NCI-H345 treated with DMSO at 0.1 percent for 48 hours (cell line): ENCODE measurements around the gene PPIL3.

ENCODE experiments used
- DNase-seq: peaks from one replicate; lab custom pipeline; 2025; ENCODE audit not compliant: unreplicated experiment; lab: John Stamatoyannopoulos, UW

Gene PPIL3

DNA sequence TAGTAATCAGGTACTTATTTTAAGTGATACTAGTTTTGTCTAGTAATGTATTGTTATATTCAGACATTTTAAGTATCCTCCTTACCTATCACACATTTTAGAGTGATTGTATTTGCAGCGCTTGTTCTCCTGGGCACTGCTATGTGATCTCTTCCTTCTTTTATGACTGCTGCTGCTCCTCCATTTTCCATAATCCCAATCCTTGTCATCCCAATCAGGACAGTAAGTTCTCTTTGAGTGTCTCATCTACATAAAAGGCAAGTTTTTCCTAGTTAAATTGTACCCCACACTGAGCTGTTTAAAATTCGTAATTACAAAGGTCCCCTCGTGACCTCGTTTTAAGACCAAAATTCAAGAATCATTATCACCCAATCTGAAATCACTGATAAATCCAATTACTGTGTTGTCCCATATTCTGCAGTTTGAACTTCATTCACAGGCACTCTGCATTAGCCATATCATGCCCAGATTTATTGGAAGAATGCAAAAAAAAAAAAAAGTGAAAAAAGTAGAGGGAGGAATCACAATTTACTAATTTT, 27.2 kb downstream of the PPIL3 start:
- DNase-seq: no peak

DNA sequence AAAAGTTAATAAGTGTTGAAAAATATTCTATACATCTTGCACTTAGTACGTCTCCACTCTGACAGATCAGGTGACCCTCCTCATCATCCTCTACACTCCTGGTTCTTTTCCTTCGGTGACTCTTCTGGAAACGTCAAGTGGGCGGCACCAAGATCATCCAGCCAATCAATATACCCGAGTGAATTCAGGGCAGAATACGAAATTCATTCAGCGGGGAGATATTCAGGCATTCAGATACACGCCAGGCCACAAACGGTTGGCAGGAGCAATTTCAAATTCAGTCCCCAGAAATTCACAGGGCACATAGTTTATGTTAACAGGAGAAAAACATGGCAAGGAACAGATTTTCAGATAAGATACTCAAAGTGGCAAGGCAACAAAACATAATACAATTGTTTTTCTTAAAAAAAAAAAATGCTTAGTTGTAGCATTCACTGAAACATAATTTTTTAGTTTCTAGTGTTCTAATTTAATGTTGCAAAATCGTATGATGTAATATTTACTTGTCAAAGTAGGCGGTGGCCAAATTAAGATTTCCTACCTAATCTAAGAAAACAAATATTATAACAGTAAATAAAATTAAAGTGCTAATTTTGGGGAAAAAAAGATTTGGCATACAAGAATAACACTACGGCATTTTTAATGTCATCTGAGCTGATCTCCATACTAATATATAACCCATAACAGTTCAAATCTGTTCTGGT, 28.6 kb downstream of the PPIL3 start:
- no peak for DNase-seq

DNA sequence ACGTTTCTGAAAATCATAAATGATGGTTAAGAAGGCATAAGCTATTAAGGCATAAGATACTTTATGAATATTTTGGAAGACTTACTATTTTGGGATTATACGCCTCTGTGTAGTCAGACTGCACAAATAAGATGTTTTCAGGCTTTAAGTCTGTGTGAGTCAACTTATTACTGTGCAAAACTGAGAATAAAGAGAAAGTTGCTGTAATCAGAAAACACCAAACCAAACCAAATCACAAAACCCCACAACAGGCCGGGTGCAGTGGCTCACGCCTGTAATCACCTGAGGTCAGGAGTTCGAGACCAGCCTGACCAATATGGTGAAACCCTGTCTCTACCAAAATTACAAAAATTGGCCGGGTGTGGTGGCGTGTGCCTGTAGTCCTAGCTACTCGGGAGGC, 32.1 kb downstream of the PPIL3 start:
- no peak for DNase-seq

DNA sequence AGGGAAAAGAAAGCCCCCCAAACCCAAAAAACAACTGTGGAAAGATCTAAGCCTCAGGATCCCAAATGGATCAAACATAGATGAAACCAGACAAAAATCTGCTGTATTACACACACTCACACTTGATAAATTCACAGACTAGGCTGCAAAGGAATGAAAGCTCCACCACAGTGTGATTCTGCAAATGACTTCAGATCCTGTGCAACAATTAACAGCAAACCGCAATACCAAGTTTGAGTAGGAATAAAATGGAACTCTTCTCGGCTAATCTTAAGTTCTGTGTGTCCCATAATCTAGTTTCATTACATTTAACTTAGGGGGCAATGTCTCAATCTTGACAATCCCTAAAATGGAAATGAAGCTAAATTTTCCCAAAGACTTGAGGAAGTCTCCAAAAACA, 36.3 kb downstream of the PPIL3 start:
- DNase-seq: no peak

DNA sequence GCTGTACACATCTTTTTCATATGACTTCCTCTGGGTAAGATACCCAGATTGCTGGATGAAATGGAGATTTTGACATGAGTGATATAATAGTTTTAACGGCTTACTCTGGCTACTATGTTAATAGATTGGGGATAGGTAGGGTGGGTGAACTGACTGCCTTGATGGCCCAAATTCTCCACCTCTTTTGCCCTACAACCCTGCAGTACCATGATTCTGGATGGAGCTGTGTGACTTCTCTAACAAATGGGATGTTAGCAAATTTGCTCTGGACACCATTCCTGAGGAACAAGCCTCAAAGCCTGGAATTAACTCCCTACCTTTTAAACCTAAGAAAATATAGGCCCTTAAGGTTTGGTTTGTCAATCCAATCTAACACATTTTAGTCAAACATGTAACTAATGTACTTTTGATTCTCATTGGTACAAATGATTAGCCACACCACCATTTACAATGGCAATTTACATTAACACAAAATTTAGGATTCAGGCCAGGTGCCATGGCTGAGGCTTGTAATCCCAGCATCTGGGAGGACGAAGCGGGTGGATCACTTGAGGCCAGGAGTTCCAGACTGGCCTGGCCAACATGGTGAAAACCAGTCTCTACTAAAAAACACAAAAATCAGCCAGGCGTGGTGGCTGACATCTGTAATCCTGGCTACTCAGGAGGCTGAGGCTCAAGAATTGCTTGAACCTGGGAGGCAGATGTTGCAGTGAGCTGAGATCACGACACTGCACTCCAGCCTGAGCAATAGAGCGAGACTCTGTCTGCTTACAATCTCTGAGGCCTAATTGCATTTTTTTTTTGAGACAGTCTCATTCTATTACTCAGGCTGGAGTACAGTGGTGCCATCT, 37.3 kb downstream of the PPIL3 start:
- no peak for DNase-seq

DNA sequence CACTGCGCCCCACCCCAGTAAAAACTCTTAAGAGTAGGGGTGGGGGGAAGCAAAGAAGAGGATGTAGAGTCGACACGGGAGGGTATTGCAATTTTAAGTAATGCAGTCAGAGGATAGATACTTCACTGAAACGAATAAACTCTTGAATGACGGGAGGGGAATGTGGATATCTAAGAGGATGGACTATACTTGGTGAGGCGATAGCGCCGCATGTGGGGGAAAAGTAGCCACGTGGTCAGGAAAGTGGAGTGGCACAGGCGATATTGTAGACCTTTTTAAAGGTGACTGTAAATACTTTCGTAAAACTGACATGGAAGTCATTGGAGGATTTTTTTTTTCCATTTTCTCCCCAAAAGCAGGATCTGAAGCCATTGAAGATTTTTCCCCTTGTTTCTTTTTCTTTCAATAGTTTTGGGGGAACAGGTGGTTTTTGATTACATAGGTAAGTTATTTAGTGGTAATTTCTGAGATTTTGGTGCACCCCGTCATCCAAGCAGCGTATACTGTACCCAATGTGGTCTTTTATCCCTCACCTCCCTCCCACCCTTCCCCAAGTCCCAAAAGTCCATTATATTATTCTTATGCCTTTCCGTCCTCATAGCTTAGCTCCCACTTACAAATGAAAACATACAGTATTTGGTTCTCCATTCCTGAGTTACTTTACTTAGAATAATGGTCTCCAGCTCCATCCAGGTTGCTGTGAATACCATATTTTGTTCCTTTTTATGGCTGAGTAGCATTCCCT, 38.2 kb downstream of the PPIL3 start:
- DNase-seq: no peak

DNA sequence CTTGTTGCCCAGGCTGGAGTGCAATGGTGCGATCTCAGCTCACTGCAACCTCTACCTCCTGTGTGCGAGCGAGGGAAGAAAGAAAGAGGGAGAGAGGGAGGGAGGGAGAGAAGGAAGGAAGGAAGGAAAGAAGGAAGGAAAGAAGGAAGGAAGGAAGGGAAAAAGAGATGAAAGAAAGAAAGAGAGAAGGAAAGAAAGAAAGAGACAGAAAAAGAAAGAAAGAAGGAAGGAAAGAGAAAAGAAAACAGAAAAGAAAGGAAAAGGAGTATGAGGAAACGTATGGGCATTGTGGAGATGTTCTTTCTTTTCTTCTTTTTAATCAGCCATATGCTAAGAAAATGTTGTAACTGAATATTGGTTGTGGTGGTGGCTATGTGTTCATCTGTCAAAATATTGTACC, 40.9 kb downstream of the PPIL3 start:
- DNase-seq: no peak

DNA sequence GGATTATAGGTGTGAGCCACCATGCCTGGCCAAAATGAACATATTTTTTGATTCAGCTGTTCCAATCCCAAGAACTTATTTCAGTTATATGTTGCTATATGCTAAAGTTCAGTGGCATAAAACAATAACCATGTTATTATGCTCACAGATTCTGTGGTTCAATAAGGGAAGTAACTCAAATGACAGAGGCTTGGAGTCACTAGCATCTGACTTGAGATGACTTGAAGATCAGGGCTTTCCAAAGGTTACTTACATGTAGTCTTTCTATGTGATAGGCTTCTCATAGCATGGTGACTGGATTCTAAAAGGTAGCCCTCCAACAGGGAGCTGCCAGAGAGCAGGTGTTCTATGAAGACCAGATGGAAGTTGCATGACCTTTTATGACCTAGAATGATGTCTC, 41.6 kb downstream of the PPIL3 start:
- DNase-seq: no peak

DNA sequence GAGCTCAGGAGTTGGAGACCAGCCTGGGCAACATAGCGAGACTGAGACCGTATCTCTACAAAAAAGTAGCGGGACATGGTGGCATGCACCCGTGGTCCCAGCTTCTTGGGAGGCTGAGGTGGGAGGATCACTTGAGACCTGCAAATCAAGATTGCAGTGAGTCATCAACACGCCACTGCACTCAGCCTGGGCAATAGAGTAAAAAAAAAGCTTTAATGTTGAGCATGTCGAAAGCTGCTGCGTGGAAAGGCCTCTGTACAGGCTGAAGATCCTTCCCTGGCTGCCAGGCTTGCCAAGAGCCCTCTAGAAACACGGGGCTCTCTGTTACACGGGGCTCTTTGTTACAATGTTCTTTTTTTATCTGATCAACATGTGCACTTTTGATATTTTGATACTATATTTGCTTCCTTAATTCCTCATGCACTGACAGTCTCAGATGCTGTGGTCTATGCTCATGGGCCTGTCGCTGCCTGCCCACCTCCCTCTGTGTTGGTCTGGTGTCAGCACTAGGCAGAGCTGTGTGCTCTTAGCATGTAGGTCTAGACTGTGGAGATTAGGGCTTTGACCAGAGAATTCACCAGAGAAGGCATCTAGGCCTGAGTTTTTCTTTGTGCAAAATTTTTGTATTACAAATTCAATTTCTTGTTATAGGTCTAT, 43.1 kb downstream of the PPIL3 start:
- no peak for DNase-seq

DNA sequence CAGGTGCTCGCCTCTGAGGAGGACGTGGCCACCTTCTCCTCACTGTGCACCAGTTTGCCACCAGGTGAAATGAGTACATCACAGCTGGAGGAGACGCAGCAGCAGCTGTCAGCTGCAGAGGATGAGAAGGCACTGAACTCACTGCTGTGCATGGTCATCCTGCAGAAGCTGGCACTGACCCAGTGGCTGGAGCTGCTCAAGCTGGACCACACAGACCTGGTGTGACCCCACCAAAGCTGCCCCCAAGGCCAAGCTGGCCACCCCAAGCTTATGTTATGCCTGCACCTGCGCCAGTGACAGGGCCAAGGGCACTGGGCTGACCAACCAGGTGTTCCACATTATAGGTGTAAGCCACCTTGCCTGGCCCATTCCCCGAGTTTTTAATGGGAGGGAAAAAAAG, 43.7 kb downstream of the PPIL3 start:
- DNase-seq: no peak

DNA sequence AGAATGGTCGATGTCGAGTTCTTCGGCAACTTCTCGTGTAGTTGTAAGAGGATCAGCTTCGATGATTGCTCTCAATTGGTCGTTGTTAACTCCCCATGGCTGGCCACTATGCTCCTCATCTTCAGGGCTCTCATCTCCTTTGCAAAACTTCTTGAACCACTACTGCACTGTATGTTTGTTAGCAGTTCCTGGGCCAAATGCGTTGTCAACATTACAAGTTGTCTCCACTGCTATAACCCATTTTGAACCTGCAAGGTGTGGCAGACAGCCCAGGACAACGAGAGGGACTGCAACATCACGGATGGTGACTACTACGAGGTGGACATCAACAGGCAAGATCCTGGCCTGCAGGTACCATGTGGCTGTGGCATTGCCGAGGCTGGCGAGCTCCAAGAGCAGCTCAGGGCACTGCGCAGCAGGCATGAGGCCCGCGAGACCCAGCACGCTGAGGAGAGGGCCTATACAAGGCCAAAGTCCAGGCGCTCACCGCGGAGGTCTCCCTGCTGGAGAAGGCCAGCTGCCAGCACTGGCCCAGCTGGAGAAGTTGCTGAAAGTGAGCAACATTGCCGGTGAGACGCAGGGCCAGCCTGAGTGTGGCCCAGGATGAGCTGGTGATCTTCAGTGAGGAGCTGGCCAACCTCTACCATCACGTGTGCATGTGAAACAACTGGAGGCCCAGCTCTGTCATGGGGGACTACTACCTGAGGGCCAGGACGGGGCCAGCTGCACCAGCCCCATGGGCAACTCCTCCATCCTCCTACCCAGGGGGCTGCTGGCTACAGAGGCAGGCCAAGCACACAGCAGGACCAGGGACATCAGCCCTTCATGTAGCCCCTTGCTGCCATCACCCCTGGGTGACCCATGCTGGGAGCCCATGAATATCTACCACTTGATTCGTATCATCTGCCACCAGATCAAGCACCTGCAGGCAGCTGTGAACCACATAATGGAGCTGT, 44.6 kb downstream of the PPIL3 start:
- no peak for DNase-seq

DNA sequence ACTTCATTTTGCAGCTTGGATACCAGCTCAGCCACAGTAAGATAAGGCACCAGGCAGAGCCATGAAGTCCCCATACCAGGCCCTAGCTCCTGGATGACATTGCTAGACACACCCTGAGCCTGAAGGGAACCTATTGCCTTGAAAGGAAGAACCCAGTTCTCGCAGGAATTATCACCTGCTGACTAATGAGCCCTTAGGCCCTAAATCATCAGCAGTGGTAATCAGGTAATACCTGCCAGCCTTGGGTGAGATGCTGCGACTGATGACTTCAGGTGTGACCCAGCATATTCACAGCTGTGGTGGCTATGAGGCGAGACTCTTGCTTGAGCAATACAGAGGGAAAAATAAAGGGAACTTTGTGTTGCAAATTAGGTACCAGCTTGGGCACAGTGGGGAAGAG, 49.4 kb downstream of the PPIL3 start:
- DNase-seq: no peak

DNA sequence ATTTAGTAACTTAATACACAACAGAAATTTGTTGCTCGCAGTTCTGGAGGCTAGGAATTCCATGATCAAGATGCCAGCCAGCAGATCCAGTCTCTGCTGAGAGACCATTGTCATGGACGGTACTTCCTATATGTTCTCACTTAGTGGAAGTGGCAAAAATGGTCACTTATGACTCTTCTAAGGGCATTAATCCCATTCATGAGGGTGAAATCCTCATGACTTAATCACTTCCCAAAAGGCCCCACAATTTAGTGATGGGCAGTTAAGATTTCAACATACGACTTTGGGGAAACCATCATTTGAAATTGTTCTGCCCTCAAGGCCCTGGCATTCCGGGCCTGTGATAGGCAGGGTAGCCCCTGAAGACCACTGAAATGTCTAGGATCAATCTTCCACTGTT, 54.2 kb downstream of the PPIL3 start:
- no peak for DNase-seq

DNA sequence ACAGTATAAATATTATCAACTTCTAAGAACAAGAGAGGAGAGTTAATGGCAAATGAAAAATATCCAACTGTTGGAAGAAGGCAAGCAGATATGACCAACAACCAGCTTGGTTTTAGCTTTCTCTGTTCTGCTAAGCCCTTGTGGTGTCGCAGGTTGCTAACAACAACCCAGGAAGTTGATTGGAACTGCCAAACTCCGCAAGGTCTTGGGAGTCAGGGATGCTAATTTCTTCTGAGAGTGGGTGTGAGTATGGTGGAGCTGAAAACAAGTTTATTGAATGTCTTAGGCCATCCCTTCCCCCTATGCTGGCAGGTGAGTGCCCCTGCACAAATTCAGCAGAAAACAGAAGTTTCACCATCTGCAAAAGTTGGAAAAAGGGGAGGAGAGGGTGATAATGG, 59.6 kb downstream of the PPIL3 start:
- DNase-seq: no peak

DNA sequence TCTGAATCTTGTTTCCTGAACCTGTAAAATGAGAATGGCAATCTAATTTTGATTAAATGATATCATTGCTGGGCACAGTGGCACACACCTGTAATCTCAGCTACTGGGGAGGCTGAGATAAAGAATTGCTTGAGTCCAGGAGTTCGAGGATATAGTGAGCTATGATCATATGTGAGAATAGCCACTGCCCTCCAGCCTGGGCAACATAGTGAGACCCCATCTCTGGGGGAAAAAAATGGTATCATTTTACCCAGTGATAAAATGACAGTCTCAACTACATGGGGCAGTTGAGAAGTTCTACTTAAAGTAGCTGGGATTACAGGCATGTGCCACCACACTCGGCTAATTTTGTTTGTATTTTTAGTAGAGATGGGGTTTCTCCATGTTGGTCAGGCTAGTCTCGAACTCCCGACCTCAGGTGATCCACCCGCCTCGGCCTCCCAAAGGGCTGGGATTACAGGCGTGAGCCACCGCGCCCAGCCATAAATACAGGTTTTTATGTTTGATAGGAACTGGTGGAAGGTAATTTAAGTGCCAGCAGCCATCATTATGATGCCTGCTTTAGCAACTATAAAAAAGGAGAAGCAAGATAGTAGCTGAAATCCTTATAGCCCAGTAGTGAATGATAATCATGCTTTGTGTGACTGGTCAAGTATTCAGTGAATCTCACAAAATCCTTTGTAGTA, 60.2 kb downstream of the PPIL3 start:
- no peak for DNase-seq

DNA sequence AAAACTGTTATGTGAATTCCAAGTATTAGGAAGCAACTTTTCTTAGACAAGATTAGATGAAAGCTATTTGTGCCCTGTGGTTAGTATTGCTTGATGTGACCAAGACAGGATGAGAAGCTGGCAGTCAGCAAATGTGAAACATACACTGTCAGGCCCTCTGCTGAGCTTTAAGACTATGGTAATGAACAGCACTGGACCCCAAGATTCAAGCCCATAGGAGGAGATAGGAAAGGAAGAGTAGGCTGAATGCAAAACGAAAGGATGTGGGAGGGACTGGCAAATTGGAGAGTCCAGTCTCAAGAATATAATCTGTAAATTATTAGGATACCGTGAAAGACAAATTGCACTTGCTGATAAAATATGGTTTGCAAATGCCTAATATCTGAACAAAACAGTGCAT, 60.8 kb downstream of the PPIL3 start:
- no peak for DNase-seq

DNA sequence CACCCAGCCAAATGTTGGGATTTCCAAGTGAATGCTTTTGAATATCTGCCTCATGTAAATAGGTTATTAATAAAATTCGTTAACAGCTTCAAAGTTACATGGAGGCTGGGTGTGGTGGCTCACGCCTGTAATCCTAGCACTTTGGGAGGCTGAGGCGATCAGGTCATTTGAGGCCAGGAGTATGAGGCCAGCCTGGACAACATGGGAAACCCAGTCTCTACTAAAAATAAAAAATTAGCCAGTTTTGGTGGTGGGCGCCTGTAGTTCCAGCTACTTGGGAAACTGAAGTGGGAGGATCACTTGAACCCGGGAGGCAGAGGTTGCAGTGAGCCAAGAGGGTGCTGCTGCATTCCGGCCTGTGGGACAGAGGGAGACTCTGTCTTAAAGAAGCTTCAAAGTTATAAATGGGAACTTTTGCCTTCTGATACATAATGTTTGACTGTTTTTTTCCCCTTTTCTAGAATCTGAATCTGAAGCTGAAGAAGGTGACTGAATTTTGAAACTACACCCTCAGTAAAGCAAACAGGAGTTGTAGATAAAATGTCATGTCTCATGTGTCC, 67.1 kb downstream of the PPIL3 start:
- no peak for DNase-seq
